Measurements from ENCODE around the gene ESPNL.

GRCh38 chr2:238096311-238097011 is 3.7 kb upstream of the ESPNL start:
- no peak for TF ChIP-seq CTCF (conservative IDR thresholded peaks at IDR 0.05; ENCODE audit: low read depth, low read length)
- TF ChIP-seq POLR2A (IDR thresholded peaks at IDR 0.05; ENCODE audit: low read depth, low read length) = no peak
- no peak for TF ChIP-seq CHD1 (IDR thresholded peaks at IDR 0.05; ENCODE audit: low read depth, low read length)
- TF ChIP-seq BHLHE40 (IDR thresholded peaks at IDR 0.05; ENCODE audit: low read depth, low read length) = no peak
- no peak for TF ChIP-seq MAZ (IDR thresholded peaks at IDR 0.05; ENCODE audit: borderline replicate concordance, low read depth, low read length)
- no peak for TF ChIP-seq RFX5 (IDR thresholded peaks at IDR 0.05; ENCODE audit: low read depth, low read length)
- no peak for TF ChIP-seq SMC3 (IDR thresholded peaks at IDR 0.05; ENCODE audit: low read depth, low read length)
- no peak for TF ChIP-seq CEBPB (IDR thresholded peaks at IDR 0.05; ENCODE audit: low read depth, low read length)
- no peak for TF ChIP-seq MAFK (IDR thresholded peaks at IDR 0.05; ENCODE audit: low read depth, low read length)

All from IMR-90 (cell line).